IMR-90 (cell line): ENCODE data around the gene HNF1B.

ENCODE experiments used
- BHLHE40 ChIP-seq: fragments of 150-350 bp; IDR thresholded peaks from 2 replicates; pipeline ENCODE4 v1.6.1; 2016; ENCODE audit warnings: mild to moderate bottlenecking, low read depth, low read length
- FOS ChIP-seq: fragments of 150-350 bp; IDR thresholded peaks from 2 replicates; pipeline ENCODE4 v1.6.1; 2016; ENCODE audit warnings: low read depth, low read length
- MAFK ChIP-seq: IDR thresholded peaks from 2 replicates; pipeline ENCODE4 v1.6.1; 2012; ENCODE audit warnings: low read depth, low read length, improper control_type of control experiment
- MAZ ChIP-seq: IDR thresholded peaks from 2 replicates; pipeline ENCODE4 v1.6.1; 2012; ENCODE audit warnings: low read depth, mild to moderate bottlenecking, low read length, improper control_type of control experiment, moderate library complexity, borderline replicate concordance
- NFE2L2 ChIP-seq: fragments of 150-350 bp; IDR thresholded peaks from 2 replicates; pipeline ENCODE4 v1.6.1; 2016; ENCODE audit warnings: low read depth, mild to moderate bottlenecking, low read length
- POLR2A ChIP-seq: IDR thresholded peaks from 2 replicates; pipeline ENCODE4 v1.6.1; 2012; ENCODE audit warnings: mild to moderate bottlenecking, low read depth, low read length
- RAD21 ChIP-seq: IDR thresholded peaks from 2 replicates; pipeline ENCODE4 v1.6.1; 2012; ENCODE audit warnings: low read length, improper control_type of control experiment
- RCOR1 ChIP-seq: IDR thresholded peaks from 2 replicates; pipeline ENCODE4 v1.6.1; 2012; ENCODE audit warnings: mild to moderate bottlenecking, low read length, improper control_type of control experiment; ENCODE audit not compliant: insufficient replicate concordance
- RFX5 ChIP-seq: IDR thresholded peaks from 2 replicates; pipeline ENCODE4 v1.8.0; 2012; ENCODE audit warnings: low read depth, mild to moderate bottlenecking, low read length, moderate library complexity
- SMC3 ChIP-seq: fragments of 150-350 bp; IDR thresholded peaks from 2 replicates; pipeline ENCODE4 v1.6.1; 2016; ENCODE audit warnings: low read depth, mild to moderate bottlenecking, antibody characterized with exemption, low read length, moderate library complexity
- TF ChIP-seq, protein P1 (sequence below): conservative IDR thresholded peaks from 2 replicates; pipeline ENCODE4 v1.5.1; 2012; ENCODE audit warnings: mild to moderate bottlenecking, low read depth, low read length, improper control_type of control experiment
- TF ChIP-seq, protein P2 (sequence below): fragments of 150-350 bp; IDR thresholded peaks from 2 replicates; pipeline ENCODE4 v1.6.1; 2016; ENCODE audit warnings: low read depth, mild to moderate bottlenecking, low read length, moderate library complexity, borderline replicate concordance
- TF ChIP-seq, protein P3 (sequence below): fragments of 150-350 bp; IDR thresholded peaks from 2 replicates; pipeline ENCODE4 v1.6.1; 2017; ENCODE audit warnings: mild to moderate bottlenecking, antibody characterized with exemption, low read length, low read depth

DNA sequence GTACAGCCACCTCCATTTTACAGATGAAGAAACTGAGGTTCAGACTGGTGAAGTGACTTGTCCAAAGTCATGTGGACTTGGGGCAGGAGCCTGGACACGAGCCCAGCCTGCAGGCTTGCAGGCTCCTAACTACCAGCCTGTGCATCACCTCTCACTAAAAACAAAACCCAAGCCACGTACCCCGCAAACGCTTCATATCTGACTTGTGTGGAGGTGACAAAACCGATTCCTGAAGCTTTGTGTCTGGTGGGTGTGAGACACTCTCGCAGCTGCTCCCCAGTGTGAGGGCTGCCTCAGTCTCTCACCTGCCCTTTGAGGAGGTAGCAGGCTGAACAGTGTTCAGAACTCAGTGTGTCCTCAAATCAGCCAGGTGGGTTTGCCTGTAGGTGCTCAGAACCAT is 8.4 kb downstream of the HNF1B start:
- TF ChIP-seq, protein P1, sequence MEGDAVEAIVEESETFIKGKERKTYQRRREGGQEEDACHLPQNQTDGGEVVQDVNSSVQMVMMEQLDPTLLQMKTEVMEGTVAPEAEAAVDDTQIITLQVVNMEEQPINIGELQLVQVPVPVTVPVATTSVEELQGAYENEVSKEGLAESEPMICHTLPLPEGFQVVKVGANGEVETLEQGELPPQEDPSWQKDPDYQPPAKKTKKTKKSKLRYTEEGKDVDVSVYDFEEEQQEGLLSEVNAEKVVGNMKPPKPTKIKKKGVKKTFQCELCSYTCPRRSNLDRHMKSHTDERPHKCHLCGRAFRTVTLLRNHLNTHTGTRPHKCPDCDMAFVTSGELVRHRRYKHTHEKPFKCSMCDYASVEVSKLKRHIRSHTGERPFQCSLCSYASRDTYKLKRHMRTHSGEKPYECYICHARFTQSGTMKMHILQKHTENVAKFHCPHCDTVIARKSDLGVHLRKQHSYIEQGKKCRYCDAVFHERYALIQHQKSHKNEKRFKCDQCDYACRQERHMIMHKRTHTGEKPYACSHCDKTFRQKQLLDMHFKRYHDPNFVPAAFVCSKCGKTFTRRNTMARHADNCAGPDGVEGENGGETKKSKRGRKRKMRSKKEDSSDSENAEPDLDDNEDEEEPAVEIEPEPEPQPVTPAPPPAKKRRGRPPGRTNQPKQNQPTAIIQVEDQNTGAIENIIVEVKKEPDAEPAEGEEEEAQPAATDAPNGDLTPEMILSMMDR, result no peak
- TF ChIP-seq NFE2L2, result no peak
- TF ChIP-seq MAZ, result no peak
- TF ChIP-seq POLR2A, result no peak
- TF ChIP-seq RFX5, result no peak
- no peak for TF ChIP-seq FOS
- no peak for TF ChIP-seq BHLHE40
- no peak for TF ChIP-seq MAFK
- TF ChIP-seq, protein P2, sequence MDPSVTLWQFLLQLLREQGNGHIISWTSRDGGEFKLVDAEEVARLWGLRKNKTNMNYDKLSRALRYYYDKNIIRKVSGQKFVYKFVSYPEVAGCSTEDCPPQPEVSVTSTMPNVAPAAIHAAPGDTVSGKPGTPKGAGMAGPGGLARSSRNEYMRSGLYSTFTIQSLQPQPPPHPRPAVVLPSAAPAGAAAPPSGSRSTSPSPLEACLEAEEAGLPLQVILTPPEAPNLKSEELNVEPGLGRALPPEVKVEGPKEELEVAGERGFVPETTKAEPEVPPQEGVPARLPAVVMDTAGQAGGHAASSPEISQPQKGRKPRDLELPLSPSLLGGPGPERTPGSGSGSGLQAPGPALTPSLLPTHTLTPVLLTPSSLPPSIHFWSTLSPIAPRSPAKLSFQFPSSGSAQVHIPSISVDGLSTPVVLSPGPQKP, result no peak
- TF ChIP-seq RCOR1, result no peak
- no peak for TF ChIP-seq SMC3
- TF ChIP-seq, protein P3, sequence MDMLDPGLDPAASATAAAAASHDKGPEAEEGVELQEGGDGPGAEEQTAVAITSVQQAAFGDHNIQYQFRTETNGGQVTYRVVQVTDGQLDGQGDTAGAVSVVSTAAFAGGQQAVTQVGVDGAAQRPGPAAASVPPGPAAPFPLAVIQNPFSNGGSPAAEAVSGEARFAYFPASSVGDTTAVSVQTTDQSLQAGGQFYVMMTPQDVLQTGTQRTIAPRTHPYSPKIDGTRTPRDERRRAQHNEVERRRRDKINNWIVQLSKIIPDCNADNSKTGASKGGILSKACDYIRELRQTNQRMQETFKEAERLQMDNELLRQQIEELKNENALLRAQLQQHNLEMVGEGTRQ, result no peak
- TF ChIP-seq RAD21, result no peak
